Caco-2 (cell line): Measurements from ENCODE around the gene ARFGAP1. TPM values are rescaled to one million over a fixed set of nuclear protein-coding genes. Genes with fewer than 3 reads are reported as not detected.

Experiments
- BruUV-seq: library from RNA; stranded (reverse); fragments of 400-500 nt; replicated peaks from 2 replicates; lab custom pipeline; 2021; lab: Mats Ljungman, UMichigan
- CTCF ChIA-PET: fragments of 300-600 bp; sonication (Branson Sonifier 250); formaldehyde crosslinking; loops from one replicate; lab custom pipeline; 2022; ENCODE audit warnings: antibody characterized with exemption; lab: Charles Lee
- POLR2A ChIA-PET: fragments of 300-600 bp; sonication (Branson Sonifier 250); formaldehyde crosslinking; loops from one replicate; lab custom pipeline; 2022; ENCODE audit warnings: antibody characterized with exemption; lab: Charles Lee
- DNase-seq, 2 experiments: peaks; one replicate each; pipeline versions ENCODE4 v3.0.0 to v3.0.0-alpha.2; 2020 to 2022
- H3K27me3 ChIP-seq: replicated peaks from 2 replicates; pipeline ENCODE4 v1.6.0; 2011; ENCODE audit warnings: low read length; ENCODE audit not compliant: control insufficient read depth, insufficient read depth
- H3K36me3 ChIP-seq: 2 replicates; pipeline ENCODE4 v1.5.1; 2011; ENCODE audit warnings: low read length; ENCODE audit not compliant: control insufficient read depth, insufficient read depth
- H3K4me1 ChIP-seq: fragments of 250-450 bp; sonication (Bioruptor Pico); 2 replicates; pipeline ENCODE4 v1.5.1; 2020; ENCODE audit warnings: mild to moderate bottlenecking
- H3K4me3 ChIP-seq: 2 replicates; pipeline ENCODE4 v1.5.1; 2011; ENCODE audit warnings: low read depth, mild to moderate bottlenecking, control low read depth, low read length
- H3K9me3 ChIP-seq: fragments of 250-450 bp; sonication (Bioruptor Pico); 2 replicates; pipeline ENCODE4 v1.5.1; 2020; ENCODE audit warnings: mild to moderate bottlenecking, moderate library complexity
- H3K27ac Mint-ChIP-seq: one replicate; pipeline ENCODE4 v1.8.0; 2022; ENCODE audit warnings: mixed read lengths; ENCODE audit not compliant: unreplicated experiment
- H3K27me3 Mint-ChIP-seq: one replicate; pipeline ENCODE4 v1.8.0; 2022; ENCODE audit warnings: mixed read lengths; ENCODE audit not compliant: insufficient read depth, unreplicated experiment
- H3K36me3 Mint-ChIP-seq: one replicate; pipeline ENCODE4 v1.8.0; 2022; ENCODE audit warnings: mild to moderate bottlenecking, mixed read lengths; ENCODE audit not compliant: insufficient read depth, unreplicated experiment
- H3K4me1 Mint-ChIP-seq: one replicate; pipeline ENCODE4 v1.8.0; 2022; ENCODE audit warnings: low read depth, mixed read lengths; ENCODE audit not compliant: unreplicated experiment
- H3K4me3 Mint-ChIP-seq: one replicate; pipeline ENCODE4 v1.8.0; 2022; ENCODE audit warnings: mild to moderate bottlenecking, moderate library complexity, mixed read lengths; ENCODE audit not compliant: unreplicated experiment
- H3K9me3 Mint-ChIP-seq: one replicate; pipeline ENCODE4 v1.8.0; 2022; ENCODE audit warnings: mixed read lengths; ENCODE audit not compliant: unreplicated experiment
- CTCF ChIP-seq, 2 experiments: fragments of 200-600 bp in 1 of 2; IDR thresholded peaks; 1 replicate in 1 of 2; 2 replicates in 1 of 2; pipeline versions ENCODE4 v1.5.1 to v1.8.0; 2011 to 2022; ENCODE audit warnings: antibody characterized with exemption in 1 of 2, control low read depth in 1 of 2, inconsistent platforms in 1 of 2, low read depth in 1 of 2, low read length in 1 of 2, mild to moderate bottlenecking in 1 of 2, moderate library complexity in 1 of 2; ENCODE audit not compliant: insufficient read depth in 1 of 2, severe bottlenecking in 1 of 2, unreplicated experiment in 1 of 2
- intact Hi-C: fragments of 100-400 bp; cut with micrococcal nuclease; formaldehyde crosslinking; loops from one replicate; pipeline ENCODE4 v1.10.0; 2022; ENCODE audit not compliant: unreplicated experiment
- total RNA-seq: library from RNA; stranded (reverse); gene quantifications from 2 replicates; pipeline ENCODE4 v1.2.3, GENCODE V29; 2022

Gene ARFGAP1
- total RNA-seq, 1 experiment from 2014 or later = 275 TPM

GRCh38 chr20:63262836-63263235, 9.8 kb upstream of the ARFGAP1 start:
- no peaks in the 10 kb centered on the region for H3K36me3 ChIP-seq
- H3K4me1 ChIP-seq = peaks cover 59% of the 10 kb centered on the region
- DNase-seq = no peak
- BruUV-seq = no TSS peak
- H3K4me3 ChIP-seq = no peak overlapping the region
- H3K9me3 ChIP-seq = no peaks in the 10 kb centered on the region
- Mint-ChIP-seq H3K4me1 (peaks cover 38% of the 10 kb centered on the region), H3K36me3 (no peaks in the 10 kb centered on the region), H3K4me3 (no peak overlapping the region), H3K27ac (peak overlapping the region; percentile 54), H3K27me3 (no peaks in the 10 kb centered on the region), H3K9me3 (no peaks in the 10 kb centered on the region)
- H3K27me3 ChIP-seq = no peaks in the 10 kb centered on the region
- intact Hi-C loops = no loop called here
- POLR2A ChIA-PET = no interaction called here
- CTCF ChIA-PET = interaction anchor here (1.1 kb wide), 1 partner anchor 8 kb away, joined by 4 read pairs; no protein-coding TSS in a partner anchor
- TF ChIP-seq CTCF (IDR thresholded peaks at IDR 0.05; ENCODE audit: insufficient read depth in 1 of 2, low read depth in 1 of 2, low read length in 1 of 2, severe bottlenecking in 1 of 2, unreplicated experiment in 1 of 2) = no peak

GRCh38 chr20:63264000-63264399, 8.6 kb upstream of the ARFGAP1 start:
- no peak overlapping the region for H3K4me3 Mint-ChIP-seq
- ChIA-PET POLR2A (no interaction called here), CTCF (interaction anchor here (1.1 kb wide), 1 partner anchor 9 kb away, joined by 4 read pairs; no protein-coding TSS in a partner anchor)
- TF ChIP-seq CTCF (IDR thresholded peaks at IDR 0.05; ENCODE audit: insufficient read depth in 1 of 2, low read depth in 1 of 2, low read length in 1 of 2, severe bottlenecking in 1 of 2, unreplicated experiment in 1 of 2) = no peak
- H3K27me3 ChIP-seq = no peaks in the 10 kb centered on the region
- H3K9me3 Mint-ChIP-seq = no peaks in the 10 kb centered on the region
- no peak overlapping the region for H3K27ac Mint-ChIP-seq
- H3K4me3 ChIP-seq = no peak overlapping the region
- peaks cover 43% of the 10 kb centered on the region for H3K4me1 Mint-ChIP-seq
- DNase-seq = no peak
- H3K36me3 Mint-ChIP-seq = no peaks in the 10 kb centered on the region
- intact Hi-C loops = no loop called here
- no peaks in the 10 kb centered on the region for H3K9me3 ChIP-seq
- H3K27me3 Mint-ChIP-seq = no peaks in the 10 kb centered on the region
- no peaks in the 10 kb centered on the region for H3K36me3 ChIP-seq
- H3K4me1 ChIP-seq = peaks cover 59% of the 10 kb centered on the region
- BruUV-seq = no TSS peak

GRCh38 chr20:63264519-63264918, 8.1 kb upstream of the ARFGAP1 start:
- H3K4me3 Mint-ChIP-seq = no peak overlapping the region
- DNase-seq = no peak
- H3K4me3 ChIP-seq = no peak overlapping the region
- BruUV-seq = no TSS peak
- no peaks in the 10 kb centered on the region for H3K36me3 ChIP-seq
- H3K27me3 Mint-ChIP-seq = no peaks in the 10 kb centered on the region
- no peaks in the 10 kb centered on the region for H3K9me3 Mint-ChIP-seq
- no peak overlapping the region for H3K27ac Mint-ChIP-seq
- peaks cover 44% of the 10 kb centered on the region for H3K4me1 Mint-ChIP-seq
- intact Hi-C loops = no loop called here
- H3K36me3 Mint-ChIP-seq = no peaks in the 10 kb centered on the region
- no peaks in the 10 kb centered on the region for H3K9me3 ChIP-seq
- ChIA-PET CTCF (no interaction called here), POLR2A (no interaction called here)
- no peak for TF ChIP-seq CTCF (IDR thresholded peaks at IDR 0.05; ENCODE audit: insufficient read depth in 1 of 2, low read depth in 1 of 2, low read length in 1 of 2, severe bottlenecking in 1 of 2, unreplicated experiment in 1 of 2)
- peaks cover 59% of the 10 kb centered on the region for H3K4me1 ChIP-seq
- no peaks in the 10 kb centered on the region for H3K27me3 ChIP-seq
